MM.1S (cell line): ENCODE data around the gene PPP1R37.

Experiments used
- CTCF ChIP-seq: fragments of 300-600 bp; sonication (generic); IDR thresholded peaks from 2 replicates; pipeline ENCODE4 v1.5.1; 2016; ENCODE audit warnings: antibody characterized with exemption, low read length, mixed read lengths
- EZH2 ChIP-seq: fragments of 300-600 bp; sonication (generic); optimal IDR thresholded peaks from 2 replicates; pipeline ENCODE3; 2017; ENCODE audit warnings: low read depth, mild to moderate bottlenecking, antibody characterized with exemption, low read length, mixed read lengths

- TF ChIP-seq CTCF (no peak), EZH2 (no peak)
These were observed 89.8 kb downstream of the PPP1R37 start for GRCh38 chr19:45182758-45183157.
